Posterior vena cava (tissue), 2 donors: Measurements from ENCODE around the gene DRAM1. TPM values are rescaled to one million over a fixed set of nuclear protein-coding genes. Genes with fewer than 3 reads are reported as not detected.
"Not testable (repeated sequence)": the region's sequence is repeated elsewhere in the genome, so short reads cannot be mapped to it uniquely, and the experiment has no call there.

Experiments used
- DNase-seq: peaks from one replicate; pipeline ENCODE4 v3.0.0-alpha.2; 2020; ENCODE audit warnings: low spot score
- intact Hi-C, 2 donors: fragments of 100-400 bp; cut with DNase I; formaldehyde crosslinking; loops; one replicate each; pipeline versions ENCODE4 v1.14.1 to v1.14.2; 2022 to 2023
- total RNA-seq, 2 donors: library from RNA; stranded (reverse); fragmentation: NEBNext Ultra II Directional; extraction: Animal tissue kit (Norgen Biotek cat#: 25700); gene quantifications; one replicate each; pipeline ENCODE4 v1.2.1, GENCODE V29; 2021
- donor health status: DM: yes; HTN: yes; CAD: no.
- donor health status: DM: yes; HTN: yes; CAD: no.

The DRAM1 gene
- total RNA-seq, 2 donors from 2014 or later: 29.0 to 31.3 TPM

- DNase-seq: no peak
- intact Hi-C loops: no loop called here
These were observed 11.9 kb downstream of the DRAM1 start for GRCh38 chr12:101889211-101889752.

GRCh38 chr12:101891462-101891971 is 14.1 kb downstream of the DRAM1 start:
- intact Hi-C loops: no loop called here

GRCh38 chr12:101892794-101893193 is 15.4 kb downstream of the DRAM1 start:
- intact Hi-C loops: no loop called here
- no peak for DNase-seq

More at GRCh38 chr12:101891462-101891971, 14.1 kb downstream of the DRAM1 start:
- DNase-seq: no peak

GRCh38 chr12:101901777-101902176 is 24.4 kb downstream of the DRAM1 start:
- DNase-seq: no peak
- intact Hi-C loops: loop anchor here in 1 of 2 donors (10.0 kb wide), 1 partner anchor 1817 kb away; no protein-coding TSS in a partner anchor

- intact Hi-C loops: loop anchor here in 1 of 2 donors (10.0 kb wide), 1 partner anchor 1818 kb away; no protein-coding TSS in a partner anchor
- DNase-seq: no peak
These were observed 25.3 kb downstream of the DRAM1 start for GRCh38 chr12:101902641-101903040.

- no peak for DNase-seq
- intact Hi-C loops: loop anchor here in 1 of 2 donors (10.0 kb wide), 1 partner anchor 1821 kb away; no protein-coding TSS in a partner anchor
These were observed 28.8 kb downstream of the DRAM1 start for GRCh38 chr12:101906226-101906625.

- DNase-seq: no peak
These were observed 31.0 kb downstream of the DRAM1 start for GRCh38 chr12:101908395-101908794.

GRCh38 chr12:101909646-101910045 is 32.3 kb downstream of the DRAM1 start:
- DNase-seq: no peak
- intact Hi-C loops: loop anchor here in 1 of 2 donors (10.0 kb wide), 1 partner anchor 1825 kb away; no protein-coding TSS in a partner anchor

More at GRCh38 chr12:101908395-101908794, 31.0 kb downstream of the DRAM1 start:
- intact Hi-C loops: loop anchor here in 1 of 2 donors (10.0 kb wide), 1 partner anchor 1824 kb away; no protein-coding TSS in a partner anchor

- DNase-seq: no peak
- intact Hi-C loops: no loop called here
These were observed 38.5 kb downstream of the DRAM1 start for GRCh38 chr12:101915841-101916240.

- intact Hi-C loops, DNase-seq: not testable (repeated sequence)
These were observed 41.4 kb downstream of the DRAM1 start for GRCh38 chr12:101918805-101919204.

- no peak for DNase-seq
- intact Hi-C loops: no loop called here
These were observed 42.1 kb downstream of the DRAM1 start for GRCh38 chr12:101919447-101919846.

GRCh38 chr12:101920906-101921305 is 43.5 kb downstream of the DRAM1 start:
- intact Hi-C loops: no loop called here
- no peak for DNase-seq

GRCh38 chr12:101923045-101923718 is 45.8 kb downstream of the DRAM1 start:
- intact Hi-C loops: no loop called here
- DNase-seq: no peak

- DNase-seq: no peak
- intact Hi-C loops: no loop called here
These were observed 47.2 kb downstream of the DRAM1 start for GRCh38 chr12:101924618-101925017.

GRCh38 chr12:101925361-101925760 is 48.0 kb downstream of the DRAM1 start:
- DNase-seq: peak; percentile 85
- intact Hi-C loops: no loop called here

- intact Hi-C loops: no loop called here
- DNase-seq: no peak
These were observed 48.6 kb downstream of the DRAM1 start for GRCh38 chr12:101925935-101926334.

- no peak for DNase-seq
- intact Hi-C loops: no loop called here
These were observed 49.7 kb downstream of the DRAM1 start for GRCh38 chr12:101927036-101927435.

- intact Hi-C loops: no loop called here
- no peak for DNase-seq
These were observed 50.6 kb downstream of the DRAM1 start for GRCh38 chr12:101927999-101928398.

GRCh38 chr12:101928556-101928955 is 51.2 kb downstream of the DRAM1 start:
- no peak for DNase-seq
- intact Hi-C loops: no loop called here

- no peak for DNase-seq
- intact Hi-C loops: loop anchor here in 1 of 2 donors (10.0 kb wide), 1 partner anchor 555 kb away; the partner anchor contains the start of gene IGF1
These were observed 52.1 kb downstream of the DRAM1 start for GRCh38 chr12:101929365-101930041.
